ENCODE measurements around the gene KRT7. TPM values are rescaled to one million over a fixed set of nuclear protein-coding genes. Genes with fewer than 3 reads are reported as not detected.
"Not testable (repeated sequence)": the region's sequence is repeated elsewhere in the genome, so short reads cannot be mapped to it uniquely, and the experiment has no call there.

Gene KRT7
- total RNA-seq, 2 donors from 2014 or later, result 4.1 to 6.8 TPM

DNA sequence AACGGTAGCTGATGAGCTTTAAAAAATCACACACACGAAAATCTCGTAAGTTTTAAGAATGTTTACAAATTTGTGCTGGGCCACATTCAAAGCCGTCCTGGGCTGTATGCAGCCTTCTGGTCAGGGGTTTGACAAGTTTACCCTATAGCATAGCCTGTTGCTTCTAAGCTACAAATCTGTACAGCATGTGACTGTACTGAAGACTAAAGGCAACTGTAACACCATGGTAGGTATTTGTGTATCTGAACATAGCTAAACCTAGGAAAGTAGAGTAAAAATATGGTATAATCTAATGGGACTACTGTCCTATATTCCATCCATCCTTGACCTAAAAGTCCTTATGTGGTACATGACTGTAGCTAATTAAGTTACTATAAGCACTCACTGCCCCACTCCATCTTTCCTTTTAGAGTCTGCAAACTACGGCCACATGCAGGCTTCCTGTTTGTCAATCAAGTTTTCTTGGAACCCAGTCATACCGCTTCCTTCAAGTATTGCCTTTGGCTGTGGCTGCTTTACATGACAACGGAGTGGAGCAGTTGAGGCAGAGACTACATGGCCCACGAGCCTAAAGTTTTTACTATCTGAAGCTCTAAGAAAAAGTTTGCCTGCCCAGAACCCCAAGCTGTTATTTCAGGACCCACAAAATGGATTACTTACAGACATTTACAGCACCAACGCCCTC lies 18.5 kb downstream of the KRT7 start:
- no peak for DNase-seq (ENCODE audit: low spot score)
- intact Hi-C loops (cut with DNase I), result no loop called here

DNA sequence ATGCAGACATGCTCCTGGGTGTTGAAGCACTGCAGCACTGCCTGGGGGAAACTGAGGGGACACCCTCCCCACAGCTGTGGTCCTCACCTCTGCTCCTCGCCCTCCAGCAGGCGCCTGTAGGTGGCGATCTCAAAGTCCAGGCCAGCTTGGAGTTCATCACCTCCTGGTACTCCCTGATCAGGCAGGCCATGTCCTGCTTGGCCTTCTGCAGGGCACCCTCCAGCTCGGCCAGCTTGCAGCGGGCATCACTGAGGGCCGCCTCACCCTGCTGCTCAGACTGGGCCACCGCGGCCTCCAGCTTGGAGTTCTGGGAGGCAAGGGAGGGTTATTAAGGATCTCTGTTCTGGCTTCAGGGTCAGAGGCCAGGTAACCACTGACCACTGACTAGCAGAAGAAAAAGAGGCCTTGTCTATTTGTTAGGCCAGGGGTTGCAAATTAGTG lies 19.2 kb downstream of the KRT7 start:
- DNase-seq (ENCODE audit: low spot score), result peak; percentile 49
- intact Hi-C loops (cut with DNase I), result not testable (repeated sequence)

DNA sequence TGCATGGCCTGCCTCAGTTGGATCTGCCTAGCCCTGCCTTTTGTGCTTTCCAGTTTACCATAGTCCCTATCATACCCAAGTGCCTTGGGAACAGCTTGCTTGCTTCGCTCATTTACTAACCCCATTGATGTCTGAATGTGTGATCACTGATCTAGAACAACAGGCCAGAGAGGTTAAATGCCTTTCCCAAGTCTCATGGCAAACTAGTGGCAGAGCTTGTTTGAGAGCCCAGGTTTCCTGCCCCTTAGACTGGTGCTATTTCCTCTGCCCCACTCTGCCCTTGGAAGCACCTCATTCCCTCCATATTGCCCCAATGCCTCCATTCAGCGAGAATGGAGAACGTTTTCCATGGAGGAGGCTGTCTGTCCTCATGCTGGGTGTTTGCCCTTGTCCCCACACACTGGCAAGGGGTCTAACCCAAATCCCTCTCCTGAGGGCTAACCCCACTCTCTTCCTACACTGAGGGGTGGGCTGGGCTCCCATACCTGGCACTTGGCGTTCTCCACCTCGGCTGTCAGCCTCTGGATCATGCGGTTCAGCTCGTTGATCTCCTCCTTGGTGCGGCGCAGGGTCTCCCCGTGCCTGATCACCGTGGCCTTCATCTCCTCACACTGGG lies 19.8 kb downstream of the KRT7 start:
- intact Hi-C loops (cut with DNase I), result no loop called here

DNA sequence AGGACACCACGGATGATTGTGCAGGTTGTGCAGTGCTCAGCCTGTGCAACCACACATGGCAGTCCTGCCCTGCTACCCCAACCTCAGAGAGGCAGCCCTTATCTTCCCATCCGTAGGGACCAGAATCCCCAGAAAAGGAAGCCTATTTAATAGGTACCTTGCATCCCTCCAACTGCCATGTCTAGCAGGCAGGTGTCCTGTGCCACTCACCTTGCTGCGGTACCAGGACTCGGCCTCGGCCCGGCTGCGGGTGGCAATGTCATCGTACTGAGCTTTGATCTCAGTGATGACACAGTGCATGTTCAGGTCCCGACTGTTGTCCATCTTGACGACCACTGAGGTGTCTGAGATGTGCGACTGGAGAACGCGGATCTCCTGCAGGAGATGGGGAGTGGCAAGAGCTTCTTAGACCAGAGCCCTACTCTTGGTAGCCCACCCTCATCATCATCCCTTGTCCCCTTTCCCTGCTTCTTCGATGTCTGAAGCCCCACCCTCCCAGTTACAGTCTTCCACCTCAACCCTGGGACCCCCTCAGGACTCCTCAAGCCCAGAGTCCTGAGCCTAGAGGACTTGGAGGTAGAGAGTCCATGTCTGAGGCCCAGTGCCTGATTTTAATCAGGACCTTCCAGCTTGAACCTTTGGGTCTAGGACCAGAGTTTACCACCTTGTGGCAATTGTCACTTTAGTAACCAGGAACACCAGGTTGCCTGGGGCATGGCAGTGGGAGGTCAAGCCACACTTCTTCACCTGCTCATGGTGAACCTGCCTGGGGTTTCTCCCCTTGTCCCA lies 20.5 kb downstream of the KRT7 start:
- intact Hi-C loops (cut with DNase I), result no loop called here
- peak; percentile 68 for DNase-seq (ENCODE audit: low spot score)

More for the DNA sequence above, 19.8 kb downstream of the KRT7 start:
- peak; percentile 14 for DNase-seq (ENCODE audit: low spot score)

DNA sequence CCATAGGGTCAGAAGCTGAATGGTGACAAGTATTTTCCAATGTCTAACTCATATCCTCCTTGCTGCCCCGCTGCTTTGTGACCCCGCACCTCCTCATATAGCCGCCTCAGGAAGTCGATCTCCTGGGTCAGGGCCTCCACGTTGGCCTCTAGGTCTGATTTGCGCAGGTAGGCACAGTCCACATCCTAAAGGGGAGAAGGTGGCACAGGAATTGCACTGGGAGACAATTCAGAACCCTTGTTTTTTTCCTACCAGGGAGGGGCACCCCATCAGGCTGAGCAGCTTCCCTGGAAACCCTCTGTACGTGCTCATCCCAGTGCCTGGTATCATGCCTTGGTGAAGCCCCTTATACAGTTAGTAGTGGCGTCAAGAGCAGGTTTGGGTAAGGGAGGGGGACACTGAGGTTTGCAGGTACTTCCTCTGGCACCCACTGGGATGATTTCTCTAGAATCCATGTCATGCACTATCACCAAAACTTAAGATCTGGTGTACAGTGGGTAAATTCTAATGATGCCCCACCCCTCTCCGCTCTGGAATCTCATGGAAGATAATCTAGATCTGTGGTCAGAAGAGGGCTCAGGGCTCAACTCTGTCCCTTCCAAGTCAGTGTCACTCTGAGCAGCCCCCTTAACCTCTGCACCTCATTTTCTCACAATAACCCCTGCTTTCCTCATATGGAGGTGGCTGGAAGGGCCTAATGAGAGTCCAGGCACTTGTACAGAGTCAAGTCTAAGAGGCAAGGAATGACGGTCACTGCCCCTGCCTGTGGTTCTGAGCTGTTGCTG lies 21.3 kb downstream of the KRT7 start:
- DNase-seq (ENCODE audit: low spot score), result peak; percentile 38
- intact Hi-C loops (cut with DNase I), result no loop called here

DNA sequence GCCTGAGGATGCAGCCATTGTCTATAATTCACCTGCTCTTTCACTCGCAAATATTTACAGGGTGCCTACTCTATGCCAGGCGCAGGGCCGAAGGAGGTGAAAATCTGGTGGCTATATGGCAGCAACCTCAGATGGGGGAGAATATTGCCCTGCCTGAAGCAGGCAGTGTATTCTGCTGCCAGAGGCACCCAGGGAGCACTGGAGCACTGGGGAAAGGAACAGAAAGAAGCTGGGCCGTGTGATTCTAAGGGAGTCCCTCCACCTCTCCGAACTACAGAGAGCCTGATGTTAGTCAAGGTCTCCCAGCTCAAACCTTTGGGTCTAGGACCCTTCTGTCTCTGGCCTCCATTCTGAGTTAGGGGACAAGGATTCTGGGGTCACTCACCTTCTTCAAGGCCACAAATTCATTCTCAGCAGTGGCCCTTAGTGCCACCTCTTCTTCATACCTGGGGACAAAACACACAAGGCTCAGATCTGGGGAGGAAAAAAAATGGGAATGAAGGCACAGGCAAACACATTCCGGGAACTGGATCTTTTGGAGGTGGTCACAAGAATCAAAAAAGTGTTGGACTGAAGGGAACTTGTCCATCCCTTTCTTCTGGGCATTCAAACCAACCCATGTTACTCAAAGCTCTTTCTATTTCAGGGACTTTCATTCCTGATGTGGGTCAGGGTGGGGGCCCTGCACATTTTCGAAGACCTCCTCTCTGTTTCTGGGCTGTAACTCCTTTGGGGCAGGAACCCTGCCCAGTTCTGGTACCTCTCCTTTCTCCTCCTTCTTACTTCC lies 22.1 kb downstream of the KRT7 start:
- peak; percentile 45 for DNase-seq (ENCODE audit: low spot score)
- intact Hi-C loops (cut with DNase I), result no loop called here

DNA sequence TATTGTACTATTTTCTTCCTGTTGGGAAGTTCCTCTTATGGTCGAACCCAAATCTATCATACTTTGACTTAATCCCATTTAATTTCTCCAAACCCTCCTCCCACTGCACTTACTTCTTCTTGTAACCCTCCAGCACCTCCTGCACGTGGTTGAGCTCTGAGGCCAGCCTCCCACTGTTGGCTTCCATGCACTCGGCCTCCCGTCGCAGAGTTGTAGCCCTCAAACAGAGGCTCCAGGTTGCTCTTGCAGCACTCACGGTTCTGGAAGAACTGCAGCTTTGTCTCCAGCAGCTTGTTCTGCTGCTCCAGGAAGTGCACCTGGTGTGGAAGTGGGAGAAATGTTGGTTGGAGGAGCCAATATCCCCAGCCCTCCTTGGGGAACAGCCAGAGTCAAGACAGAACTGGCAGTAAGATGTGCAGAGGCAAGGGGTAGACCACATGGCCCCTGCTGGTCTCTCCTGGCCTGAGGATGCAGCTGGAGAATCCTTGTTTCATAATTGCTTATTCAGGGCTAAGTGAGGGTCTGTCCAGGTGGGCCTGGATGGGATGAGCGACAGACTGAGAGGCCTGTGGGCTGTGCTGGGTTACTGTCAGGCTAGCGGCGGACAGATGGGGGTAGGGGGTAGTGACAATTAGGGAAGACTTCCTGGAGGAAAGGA lies 23.0 kb downstream of the KRT7 start:
- intact Hi-C loops (cut with DNase I), result no loop called here
- peak; percentile 62 for DNase-seq (ENCODE audit: low spot score)

DNA sequence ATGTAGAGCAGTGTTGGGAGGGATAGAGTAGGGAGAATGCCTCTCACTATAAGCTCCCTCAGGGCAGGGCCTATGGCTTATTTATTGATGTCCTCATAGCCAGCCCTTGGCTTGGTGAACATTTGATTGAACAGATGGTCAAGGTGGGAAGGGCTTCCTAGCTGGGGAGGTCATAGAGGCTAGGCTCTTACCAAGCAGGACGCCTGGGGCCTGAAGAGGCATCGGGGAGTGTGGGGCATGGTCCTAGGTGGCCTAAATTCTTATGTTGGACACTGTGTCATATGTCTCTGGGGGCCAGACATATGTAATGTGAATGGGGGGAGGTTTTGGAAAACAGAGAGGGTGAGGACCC lies 23.5 kb downstream of the KRT7 start:
- peak; percentile 10 for DNase-seq (ENCODE audit: low spot score)
- intact Hi-C loops (cut with DNase I), result no loop called here

DNA sequence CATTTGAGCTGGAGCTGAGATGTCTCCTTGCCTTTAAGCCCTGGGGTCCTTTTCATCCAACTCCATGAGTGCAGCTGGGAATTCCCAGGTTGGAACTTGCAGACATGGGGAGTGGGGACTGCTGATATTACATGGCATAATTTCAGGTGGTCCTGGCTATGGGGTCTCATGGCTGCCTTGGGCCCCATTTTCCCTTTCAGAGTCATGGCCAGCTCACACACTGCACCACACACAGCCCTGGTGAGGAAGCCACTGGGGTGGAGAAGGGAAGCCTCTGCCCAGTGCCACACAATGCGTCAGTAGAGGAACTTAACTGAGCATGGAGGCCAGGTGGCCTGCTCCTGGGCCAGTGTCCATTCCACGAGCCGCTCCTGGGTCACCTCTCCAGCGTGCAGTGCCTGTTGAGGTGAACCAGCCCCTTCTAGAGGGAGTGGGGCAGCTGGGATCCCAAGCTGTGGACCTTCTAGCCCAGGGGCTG lies 24.1 kb downstream of the KRT7 start:
- intact Hi-C loops (cut with DNase I), result no loop called here
- DNase-seq (ENCODE audit: low spot score), result peak; percentile 75

DNA sequence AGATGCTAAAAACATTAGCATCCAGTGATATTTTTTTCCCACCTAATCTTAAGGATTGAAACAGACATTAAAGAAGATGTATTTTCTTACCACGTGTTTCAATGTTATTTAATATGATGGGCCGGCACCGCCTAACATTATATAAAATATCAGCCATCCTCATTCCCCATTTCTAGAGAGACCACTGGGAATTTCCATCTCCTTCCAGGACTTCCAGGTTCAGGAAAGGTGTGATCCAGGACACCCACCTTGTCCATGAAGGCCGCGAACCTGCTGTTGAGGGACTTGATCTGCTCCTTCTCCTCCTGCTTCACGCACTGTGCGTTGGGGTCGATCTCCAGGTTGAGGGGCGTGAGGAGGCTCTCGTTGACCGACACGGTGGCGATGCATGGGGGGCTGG lies 24.9 kb downstream of the KRT7 start:
- intact Hi-C loops (cut with DNase I), result not testable (repeated sequence)
- peak; percentile 34 for DNase-seq (ENCODE audit: low spot score)

DNA sequence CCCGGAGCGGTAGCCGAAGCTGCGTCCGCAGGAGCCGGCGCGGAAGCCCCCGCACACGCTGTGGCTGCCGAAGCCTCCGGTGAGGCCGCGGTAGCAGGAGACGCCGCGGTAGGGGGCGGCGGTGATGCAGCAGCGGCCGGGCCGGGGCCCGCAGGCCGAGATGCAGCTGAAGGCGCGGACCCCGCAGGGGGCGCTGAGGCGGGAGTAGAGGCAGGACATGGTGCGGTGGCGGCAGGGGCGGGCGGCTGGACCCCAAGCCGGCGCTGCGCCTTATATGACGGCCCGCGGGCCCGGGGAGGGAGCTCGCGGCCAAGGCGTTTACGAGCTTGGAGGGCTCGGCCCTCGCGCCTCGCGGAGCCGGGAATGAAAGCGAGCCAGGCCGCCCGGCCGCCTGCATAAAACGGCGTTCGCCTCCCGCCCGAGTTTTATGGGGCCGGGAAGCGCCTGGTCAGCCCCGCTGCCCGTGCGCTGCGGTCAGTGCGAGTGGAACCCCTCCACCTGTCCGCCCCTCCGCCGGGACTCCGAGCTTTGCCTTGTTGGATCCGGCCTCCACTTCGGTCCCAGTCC lies 25.4 kb downstream of the KRT7 start:
- intact Hi-C loops (cut with DNase I), result no loop called here
- DNase-seq (ENCODE audit: low spot score), result peak; percentile 84

DNA sequence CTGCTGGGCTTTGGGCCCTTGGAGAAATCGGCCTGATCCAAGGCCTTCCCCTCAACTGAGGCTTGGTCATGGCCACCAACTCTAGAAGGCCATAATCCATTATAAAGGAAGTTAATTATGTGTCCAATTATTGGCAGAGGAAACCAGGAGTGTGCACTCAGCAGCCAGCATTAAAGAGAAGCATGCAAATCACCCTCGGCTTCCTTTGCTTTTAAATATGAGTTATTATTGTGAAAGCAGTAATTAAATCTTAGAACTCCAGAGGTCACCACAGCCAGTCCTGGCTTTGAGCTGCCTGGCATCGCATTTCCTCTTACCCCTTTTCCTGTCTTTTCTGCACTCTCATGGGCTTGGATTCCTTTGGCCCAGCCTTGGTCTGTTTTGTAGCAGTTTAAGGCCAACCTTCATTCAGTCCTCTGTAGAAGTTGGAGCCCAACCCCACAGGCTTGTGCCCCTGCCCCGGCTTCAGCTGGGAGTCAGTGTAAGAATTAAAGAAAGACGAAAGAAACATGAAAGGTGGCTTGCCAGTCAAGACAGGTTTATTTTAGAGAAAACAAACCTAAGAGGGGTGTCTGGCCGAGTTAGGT lies 26.7 kb downstream of the KRT7 start:
- intact Hi-C loops (cut with DNase I), result no loop called here
- DNase-seq (ENCODE audit: low spot score), result peak; percentile 50

DNA sequence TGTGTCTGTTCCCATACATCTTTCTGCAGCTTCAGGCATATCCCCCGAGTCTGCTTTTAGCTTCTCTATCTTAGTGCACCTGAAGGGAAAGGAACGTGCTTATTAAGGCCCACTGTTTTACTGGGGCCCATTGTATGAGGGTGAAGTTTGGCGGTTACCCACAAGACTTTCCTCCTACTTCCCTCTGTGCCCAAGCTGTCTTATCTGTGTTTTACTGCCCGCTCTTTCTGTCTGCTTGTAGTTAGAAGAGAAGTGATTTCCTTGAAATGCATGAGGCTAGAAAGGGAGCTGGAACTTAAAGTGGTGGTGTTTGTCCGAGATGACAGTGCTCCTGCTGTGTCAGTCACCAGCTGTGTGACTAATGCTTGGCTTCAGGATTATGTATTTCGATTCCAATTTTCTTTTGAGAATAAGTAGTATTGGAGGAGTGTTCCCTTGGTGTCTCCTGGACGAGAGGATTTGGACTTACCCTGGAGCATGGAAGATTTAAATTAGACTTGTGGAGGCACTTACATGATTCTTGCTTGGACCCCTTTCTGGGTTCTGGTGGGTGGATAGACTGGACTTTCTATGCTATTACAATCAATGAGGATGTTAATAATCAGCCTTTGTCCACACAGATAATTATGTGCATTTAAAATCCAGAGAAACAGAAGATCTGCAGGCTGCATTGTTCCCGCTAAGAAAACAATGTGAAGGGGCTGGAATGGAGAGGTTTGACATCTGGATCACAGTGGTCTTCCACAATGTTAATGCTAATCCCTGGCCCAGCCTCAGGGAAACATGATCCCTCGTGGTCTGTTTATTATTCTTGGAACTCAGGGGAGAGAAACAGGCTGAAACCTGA lies 27.5 kb downstream of the KRT7 start:
- intact Hi-C loops (cut with DNase I), result no loop called here
- peak; percentile 8 for DNase-seq (ENCODE audit: low spot score)

DNA sequence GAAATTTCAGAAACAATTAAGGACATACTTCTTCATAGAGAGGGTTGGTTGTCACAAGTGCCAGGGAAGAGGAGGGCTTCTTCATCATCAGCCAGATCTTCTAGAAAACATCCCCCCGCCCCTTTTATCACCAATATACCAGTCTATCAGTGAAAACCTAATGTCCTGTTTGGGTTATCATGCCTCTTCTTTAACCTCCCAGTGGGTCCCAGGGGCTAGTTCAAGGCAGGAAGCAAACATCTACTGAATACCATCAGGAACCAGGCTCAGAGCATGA lies 28.1 kb downstream of the KRT7 start:
- no peak for DNase-seq (ENCODE audit: low spot score)
- intact Hi-C loops (cut with DNase I), result no loop called here

DNA sequence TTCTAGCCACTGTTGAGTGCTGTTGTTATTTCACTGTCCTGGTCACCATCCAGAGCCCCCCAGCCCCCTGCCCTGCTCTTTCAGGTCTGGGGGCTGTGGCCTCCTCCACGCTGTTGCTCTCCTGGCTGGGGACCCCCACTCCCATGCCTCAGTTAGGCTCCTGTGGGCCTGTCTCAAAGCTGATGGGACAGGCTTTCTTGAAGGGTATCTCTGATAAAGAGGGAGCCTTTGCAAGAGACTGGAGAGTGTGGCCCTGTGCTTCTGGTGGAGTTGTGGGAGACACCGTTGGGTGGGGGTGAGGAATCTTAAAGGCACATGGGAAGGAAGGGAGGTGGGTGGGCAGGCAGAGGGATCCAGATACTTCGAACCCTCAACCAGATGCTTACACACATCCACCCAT lies 29.2 kb downstream of the KRT7 start:
- peak; percentile 23 for DNase-seq (ENCODE audit: low spot score)

DNA sequence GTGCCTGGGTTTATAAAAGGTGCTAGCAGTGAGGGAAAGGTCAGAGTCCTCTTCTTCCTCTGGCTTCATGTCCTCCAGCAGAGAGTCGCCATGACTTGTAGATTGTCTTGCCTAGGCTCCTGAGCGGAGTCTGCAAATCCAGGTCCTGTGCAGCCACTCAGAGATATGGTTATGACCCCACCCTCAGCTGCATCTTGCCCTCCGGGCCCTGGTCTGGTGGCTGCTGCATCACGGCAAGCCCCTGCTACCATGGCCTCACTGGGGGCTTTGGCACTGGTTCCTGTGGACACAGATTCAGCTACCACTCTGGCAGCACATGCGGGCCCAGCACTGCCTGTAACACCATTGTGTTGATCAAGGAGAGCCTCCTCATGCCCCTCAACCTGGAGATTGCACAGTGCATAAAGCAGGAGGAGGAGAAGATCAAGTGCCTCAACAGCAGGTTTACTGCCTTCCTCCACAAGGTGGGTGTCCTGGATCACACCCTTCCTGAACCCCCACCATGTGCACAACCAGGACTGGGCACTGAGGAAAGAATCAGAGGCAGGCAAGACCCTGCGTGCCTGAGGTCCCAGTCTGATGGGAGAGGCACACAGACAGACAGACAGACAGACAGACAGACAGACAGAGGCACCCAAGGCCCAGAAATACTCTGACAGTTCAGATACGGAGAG lies 30.9 kb downstream of the KRT7 start:
- DNase-seq (ENCODE audit: low spot score), result peak; percentile 56
- intact Hi-C loops (cut with DNase I), result no loop called here

More for the DNA sequence above, 29.2 kb downstream of the KRT7 start:
- intact Hi-C loops (cut with DNase I), result no loop called here
